Stomach smooth muscle (tissue), 2 donors: ENCODE data around the gene SAT2.

Experiments used
- H3K27ac ChIP-seq: one replicate; pipeline ENCODE4 v1.7.0; 2013; ENCODE audit warnings: mild to moderate bottlenecking, low read length, inconsistent platforms
- H3K27me3 ChIP-seq, 2 donors: one replicate each; pipeline ENCODE4 v1.7.0; 2013; ENCODE audit warnings: low read length in 2 of 2; ENCODE audit not compliant: insufficient read depth in 2 of 2, control insufficient read depth in 1 of 2
- H3K36me3 ChIP-seq, 2 donors: one replicate each; pipeline ENCODE4 v1.7.0; 2013; ENCODE audit warnings: low read length in 2 of 2; ENCODE audit not compliant: control insufficient read depth in 2 of 2, insufficient read depth in 2 of 2
- H3K4me1 ChIP-seq: one replicate; pipeline ENCODE4 v1.7.0; 2013; ENCODE audit warnings: low read length; ENCODE audit not compliant: control insufficient read depth, insufficient read depth
- H3K4me3 ChIP-seq, 2 donors: one replicate each; pipeline ENCODE4 v1.7.0; 2013; ENCODE audit warnings: low read length in 2 of 2
- H3K9ac ChIP-seq, 2 donors: one replicate each; pipeline ENCODE4 v1.7.0; 2013; ENCODE audit warnings: low read length in 2 of 2, mild to moderate bottlenecking in 1 of 2
- H3K9me3 ChIP-seq, 2 donors: one replicate each; pipeline ENCODE4 v1.7.0; 2013; ENCODE audit warnings: low read length in 2 of 2; ENCODE audit not compliant: control insufficient read depth in 2 of 2
- donor health status: healthy.
- donor health status: Pancreatic carcinoma.

The SAT2 gene

GRCh38 chr17:7627250-7628121 lies at the start of gene SAT2:
Gene SAT2, minus strand, starts transcription at chr17:7627821. Its CDS starts 186 bp downstream, at chr17:7627635.
- Histone ChIP-seq H3K4me3 (peak within 1 kb of the TSS; percentile 86 to 87), H3K9ac (peak within 1 kb of the TSS; percentile 93 to 97), H3K4me1 (peaks cover 12% of the 10 kb centered on the region)

GRCh38 chr17:7676533-7676932 lies 48.9 kb upstream of the SAT2 start:
- H3K27me3 ChIP-seq: no peaks in the 10 kb centered on the region
- no peak overlapping the region for H3K4me3 ChIP-seq
- H3K27ac ChIP-seq: no peak overlapping the region
- peaks cover 20 to 22% of the 10 kb centered on the region in 2 donors for H3K36me3 ChIP-seq
- no peaks in the 10 kb centered on the region for H3K4me1 ChIP-seq
- H3K9ac ChIP-seq: no peak overlapping the region
- H3K9me3 ChIP-seq: peaks cover 0 to 6% of the 10 kb centered on the region in 2 donors

More at GRCh38 chr17:7627250-7628121, at the start of gene SAT2:
- Histone ChIP-seq H3K9me3 (no peaks in the 10 kb centered on the region), H3K36me3 (peaks cover 2 to 4% of the 10 kb centered on the region in 2 donors), H3K27ac (peak within 1 kb of the TSS; percentile 90), H3K27me3 (no peaks in the 10 kb centered on the region)

- Histone ChIP-seq H3K9me3 (peaks cover 0 to 6% of the 10 kb centered on the region in 2 donors), H3K4me3 (no peak overlapping the region), H3K36me3 (peaks cover 26 to 34% of the 10 kb centered on the region in 2 donors), H3K4me1 (no peaks in the 10 kb centered on the region), H3K27ac (no peak overlapping the region), H3K27me3 (no peaks in the 10 kb centered on the region), H3K9ac (no peak overlapping the region)
Measured at GRCh38 chr17:7674934-7675333, 47.3 kb upstream of the SAT2 start.

GRCh38 chr17:7673239-7673638 lies 45.6 kb upstream of the SAT2 start:
- Histone ChIP-seq H3K4me3 (no peak overlapping the region), H3K27me3 (no peaks in the 10 kb centered on the region), H3K9me3 (peaks cover 0 to 6% of the 10 kb centered on the region in 2 donors), H3K9ac (no peak overlapping the region), H3K4me1 (no peaks in the 10 kb centered on the region), H3K27ac (no peak overlapping the region), H3K36me3 (peaks cover 33 to 40% of the 10 kb centered on the region in 2 donors)

- Histone ChIP-seq H3K9me3 (peaks cover 0 to 3% of the 10 kb centered on the region in 2 donors), H3K27ac (no peak overlapping the region), H3K4me3 (no peak overlapping the region), H3K4me1 (peaks cover 2% of the 10 kb centered on the region), H3K27me3 (no peaks in the 10 kb centered on the region), H3K36me3 (peaks cover 22 to 29% of the 10 kb centered on the region in 2 donors), H3K9ac (no peak overlapping the region)
Measured at GRCh38 chr17:7668482-7668881, 40.9 kb upstream of the SAT2 start.

- H3K27ac ChIP-seq: no peak overlapping the region
- H3K36me3 ChIP-seq: peaks cover 19 to 24% of the 10 kb centered on the region in 2 donors
- no peaks in the 10 kb centered on the region for H3K27me3 ChIP-seq
- H3K4me1 ChIP-seq: peaks cover 2% of the 10 kb centered on the region
- no peaks in the 10 kb centered on the region for H3K9me3 ChIP-seq
- H3K9ac ChIP-seq: no peak overlapping the region
- H3K4me3 ChIP-seq: no peak overlapping the region
Measured at GRCh38 chr17:7667656-7668406, 40.2 kb upstream of the SAT2 start.

GRCh38 chr17:7656958-7657609 lies 29.5 kb upstream of the SAT2 start:
- Histone ChIP-seq H3K4me3 (no peak overlapping the region), H3K27ac (peak overlapping the region; percentile 37)

GRCh38 chr17:7655541-7655840 lies 27.9 kb upstream of the SAT2 start:
- Histone ChIP-seq H3K27ac (no peak overlapping the region), H3K4me3 (no peak overlapping the region), H3K27me3 (peaks cover 0 to 13% of the 10 kb centered on the region in 2 donors), H3K9ac (no peak overlapping the region), H3K4me1 (peaks cover 25% of the 10 kb centered on the region), H3K9me3 (no peaks in the 10 kb centered on the region), H3K36me3 (no peaks in the 10 kb centered on the region)

More at GRCh38 chr17:7656958-7657609, 29.5 kb upstream of the SAT2 start:
- Histone ChIP-seq H3K4me1 (peaks cover 13% of the 10 kb centered on the region), H3K9me3 (no peaks in the 10 kb centered on the region), H3K36me3 (no peaks in the 10 kb centered on the region), H3K27me3 (peaks cover 0 to 4% of the 10 kb centered on the region in 2 donors), H3K9ac (no peak overlapping the region)

- no peak overlapping the region for H3K27ac ChIP-seq
- H3K4me3 ChIP-seq: no peak overlapping the region
- H3K36me3 ChIP-seq: no peaks in the 10 kb centered on the region
- H3K4me1 ChIP-seq: peaks cover 30% of the 10 kb centered on the region
- peaks cover 5 to 18% of the 10 kb centered on the region in 2 donors for H3K27me3 ChIP-seq
- no peak overlapping the region for H3K9ac ChIP-seq
- no peaks in the 10 kb centered on the region for H3K9me3 ChIP-seq
Measured at GRCh38 chr17:7654832-7655540, 27.4 kb upstream of the SAT2 start.
